ENCODE data around the gene BAHD1.

Gene BAHD1

DNA sequence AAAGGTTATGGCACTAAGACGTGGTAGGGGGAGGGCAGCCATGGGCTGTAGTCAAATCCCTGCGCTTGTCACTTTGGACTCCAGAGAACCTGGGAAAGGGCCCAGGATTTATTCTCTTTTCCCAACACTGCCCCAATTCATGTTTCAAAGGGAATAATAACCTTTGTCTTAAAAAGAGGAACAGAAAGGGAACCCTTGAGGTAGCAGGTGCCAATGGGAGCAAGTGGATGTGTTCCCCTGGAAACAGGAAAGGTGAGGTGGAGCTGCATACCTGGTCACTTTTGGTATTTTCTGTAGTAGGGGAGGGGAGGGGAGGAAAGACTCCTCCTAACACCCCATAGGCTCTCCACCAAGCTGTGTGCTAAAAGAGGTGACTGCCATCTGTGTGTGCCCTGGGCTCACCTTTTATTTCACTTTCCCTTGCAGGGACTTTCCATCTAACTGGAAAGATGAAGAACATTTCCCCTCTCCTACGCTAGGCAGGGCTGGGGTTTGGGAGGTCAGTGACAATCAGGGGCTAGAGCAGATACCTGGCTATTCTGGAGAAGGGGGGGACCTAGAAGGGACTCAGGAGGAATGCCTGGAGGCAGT, 23.9 kb downstream of the BAHD1 start:
- H3K4me3 ChIP-seq (ENCODE audit: low read depth, low read length): no peak overlapping the region
- TF ChIP-seq, protein P1, sequence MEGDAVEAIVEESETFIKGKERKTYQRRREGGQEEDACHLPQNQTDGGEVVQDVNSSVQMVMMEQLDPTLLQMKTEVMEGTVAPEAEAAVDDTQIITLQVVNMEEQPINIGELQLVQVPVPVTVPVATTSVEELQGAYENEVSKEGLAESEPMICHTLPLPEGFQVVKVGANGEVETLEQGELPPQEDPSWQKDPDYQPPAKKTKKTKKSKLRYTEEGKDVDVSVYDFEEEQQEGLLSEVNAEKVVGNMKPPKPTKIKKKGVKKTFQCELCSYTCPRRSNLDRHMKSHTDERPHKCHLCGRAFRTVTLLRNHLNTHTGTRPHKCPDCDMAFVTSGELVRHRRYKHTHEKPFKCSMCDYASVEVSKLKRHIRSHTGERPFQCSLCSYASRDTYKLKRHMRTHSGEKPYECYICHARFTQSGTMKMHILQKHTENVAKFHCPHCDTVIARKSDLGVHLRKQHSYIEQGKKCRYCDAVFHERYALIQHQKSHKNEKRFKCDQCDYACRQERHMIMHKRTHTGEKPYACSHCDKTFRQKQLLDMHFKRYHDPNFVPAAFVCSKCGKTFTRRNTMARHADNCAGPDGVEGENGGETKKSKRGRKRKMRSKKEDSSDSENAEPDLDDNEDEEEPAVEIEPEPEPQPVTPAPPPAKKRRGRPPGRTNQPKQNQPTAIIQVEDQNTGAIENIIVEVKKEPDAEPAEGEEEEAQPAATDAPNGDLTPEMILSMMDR (IDR thresholded peaks at IDR 0.05; ENCODE audit: low read depth, low read length): no peak

DNA sequence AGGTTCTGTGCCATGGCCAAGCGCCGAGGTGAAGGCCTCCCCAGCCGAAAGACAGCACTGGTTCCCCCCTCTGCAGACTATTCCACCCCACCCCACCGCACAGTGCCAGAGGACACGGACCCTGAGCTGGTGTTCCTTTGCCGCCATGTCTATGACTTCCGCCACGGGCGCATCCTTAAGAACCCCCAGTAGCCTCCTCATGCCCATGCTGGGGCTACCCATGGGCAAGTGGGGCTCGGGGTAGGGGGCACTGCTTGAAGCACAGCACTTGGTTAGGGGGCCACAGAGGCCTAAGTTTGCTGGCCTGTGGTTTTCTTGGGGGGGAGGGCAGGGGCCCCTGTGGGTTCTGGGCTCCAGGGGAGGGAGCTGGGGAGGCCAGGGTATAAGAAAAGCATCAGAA, 25.2 kb downstream of the BAHD1 start:
- TF ChIP-seq, protein P1 (IDR thresholded peaks at IDR 0.05; ENCODE audit: low read depth, low read length): no peak
- H3K4me3 ChIP-seq (ENCODE audit: low read depth, low read length): no peak overlapping the region

DNA sequence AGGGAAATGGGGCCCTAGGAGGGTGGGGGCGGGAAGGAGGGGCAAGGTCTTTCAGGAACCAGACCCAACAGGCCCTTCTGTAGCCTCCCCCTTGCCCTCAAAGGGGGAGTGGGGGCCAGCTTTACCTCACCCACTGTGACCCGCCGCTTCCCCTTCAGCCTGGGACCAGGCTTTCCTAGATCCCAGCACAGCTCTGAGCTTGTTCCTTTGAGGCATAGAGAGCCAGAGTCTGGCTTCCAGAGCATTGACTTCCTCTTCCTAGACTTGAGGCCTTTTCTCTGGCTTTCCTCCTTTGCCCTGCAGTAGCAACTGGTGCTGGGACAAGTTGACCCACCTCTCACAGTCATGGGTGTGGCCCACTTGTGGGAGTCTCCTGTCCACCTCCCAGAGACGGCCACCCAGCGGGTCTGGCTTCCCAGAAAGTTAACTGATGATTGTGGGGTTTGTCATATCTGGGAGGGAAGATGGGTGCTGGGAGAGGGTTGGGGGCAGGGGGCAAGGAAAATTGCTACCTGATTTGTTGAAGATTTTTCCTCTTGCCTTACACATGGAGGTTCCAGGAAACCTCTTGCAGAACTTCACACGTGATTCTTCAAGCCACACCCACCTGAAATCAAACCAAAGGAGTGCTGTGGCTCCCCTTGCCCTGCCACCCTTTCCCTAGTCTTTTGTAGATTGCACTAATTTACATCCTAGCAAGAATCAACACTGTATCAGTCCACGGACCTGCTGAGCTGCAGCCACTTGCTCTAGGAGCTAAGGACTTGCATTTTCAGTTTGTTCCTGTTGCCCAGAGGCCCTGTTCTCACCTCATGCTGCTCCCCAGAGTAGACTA, 25.9 kb downstream of the BAHD1 start:
- TF ChIP-seq, protein P1 (IDR thresholded peaks at IDR 0.05; ENCODE audit: low read depth, low read length): no peak
- H3K4me3 ChIP-seq (ENCODE audit: low read depth, low read length): no peak overlapping the region

DNA sequence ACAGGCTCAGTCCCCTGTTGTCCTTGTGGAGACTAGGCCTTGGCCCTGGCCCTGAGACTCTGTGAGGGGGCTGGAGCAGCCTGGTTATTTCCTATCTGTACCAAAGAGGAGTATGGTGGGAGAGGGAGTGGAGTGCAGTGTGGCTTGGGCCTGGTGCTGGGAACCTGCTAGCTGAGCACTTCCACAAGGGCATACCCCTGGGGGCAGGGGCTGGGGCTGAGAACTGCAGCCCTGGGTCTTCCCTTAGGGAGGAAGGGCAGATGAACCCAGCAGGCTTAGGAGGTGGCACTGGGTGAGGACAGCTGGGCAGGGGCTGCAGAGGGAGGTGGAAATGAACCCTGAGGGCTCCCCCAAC, 26.5 kb downstream of the BAHD1 start:
- H3K4me3 ChIP-seq (ENCODE audit: low read depth, low read length): no peak overlapping the region
- TF ChIP-seq, protein P1 (IDR thresholded peaks at IDR 0.05; ENCODE audit: low read depth, low read length): no peak

DNA sequence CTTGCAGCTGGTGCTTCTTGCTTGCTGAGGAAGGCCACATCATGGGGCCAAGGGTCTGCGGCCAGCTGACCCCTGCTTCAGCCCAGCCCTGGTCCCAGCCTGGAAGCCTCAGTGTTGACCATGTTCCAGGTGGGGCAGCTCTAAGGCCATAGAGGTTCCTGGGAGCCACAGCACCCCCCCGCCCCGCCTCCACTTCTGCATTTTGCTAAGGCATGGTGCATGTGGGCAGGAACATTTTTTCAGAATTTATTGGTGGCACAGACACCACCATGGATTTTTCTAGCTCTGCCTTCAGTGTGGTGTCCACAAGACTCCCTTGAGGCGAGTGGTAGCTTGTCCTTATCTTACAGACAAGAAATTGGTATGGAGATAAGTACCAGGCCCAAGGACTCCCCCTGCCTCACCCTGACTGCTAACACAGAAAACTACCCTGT, 28.2 kb downstream of the BAHD1 start:
- TF ChIP-seq, protein P1 (IDR thresholded peaks at IDR 0.05; ENCODE audit: low read depth, low read length): no peak
- H3K4me3 ChIP-seq (ENCODE audit: low read depth, low read length): no peak overlapping the region

DNA sequence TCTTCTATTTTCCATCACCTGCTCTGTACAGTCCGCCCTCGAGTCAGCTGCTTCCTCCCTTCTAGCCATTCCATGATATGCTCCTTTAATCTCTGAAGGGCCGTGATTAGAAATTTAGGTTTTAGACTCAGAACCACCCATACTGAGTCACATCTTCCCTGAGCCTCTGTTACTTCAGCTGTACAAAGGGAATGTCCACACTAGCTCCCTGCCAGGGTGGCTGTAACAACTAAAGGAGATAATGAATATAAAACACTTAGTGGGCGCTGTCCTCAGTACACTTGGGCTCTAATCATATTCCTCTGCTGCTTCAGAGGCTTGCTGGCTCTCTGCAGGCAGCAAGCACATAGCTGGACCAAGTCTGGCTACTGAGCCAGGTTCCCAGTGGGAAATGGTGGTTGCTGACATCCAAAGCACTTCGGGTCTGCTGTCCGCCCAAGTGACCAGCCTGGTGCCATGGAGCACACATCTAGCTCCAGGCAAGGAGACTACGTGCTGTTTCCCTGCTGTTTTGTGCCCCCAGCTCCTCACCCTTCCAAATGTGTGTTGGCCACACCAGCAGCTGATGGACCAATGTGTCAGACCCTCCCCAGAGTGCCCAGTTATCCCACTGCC, 29.1 kb downstream of the BAHD1 start:
- H3K4me3 ChIP-seq (ENCODE audit: low read depth, low read length): no peak overlapping the region; the same call in 1 of the 2 replicates

More for the DNA sequence above, 29.1 kb downstream of the BAHD1 start:
- TF ChIP-seq, protein P1 (IDR thresholded peaks at IDR 0.05; ENCODE audit: low read depth, low read length): no peak

Measured in WI38 (cell line).